HG02973 (cell line): Measurements from ENCODE around the gene EIF4E1B.
"Not testable (repeated sequence)": the region's sequence is repeated elsewhere in the genome, so short reads cannot be mapped to it uniquely, and the experiment has no call there.

Source experiments
- ATAC-seq: cut with Tn5 transposase; IDR thresholded peaks from one replicate; pipeline ENCODE4 v1.9.1; 2021; ENCODE audit warnings: moderate library complexity; ENCODE audit not compliant: unreplicated experiment

Gene EIF4E1B, protein sequence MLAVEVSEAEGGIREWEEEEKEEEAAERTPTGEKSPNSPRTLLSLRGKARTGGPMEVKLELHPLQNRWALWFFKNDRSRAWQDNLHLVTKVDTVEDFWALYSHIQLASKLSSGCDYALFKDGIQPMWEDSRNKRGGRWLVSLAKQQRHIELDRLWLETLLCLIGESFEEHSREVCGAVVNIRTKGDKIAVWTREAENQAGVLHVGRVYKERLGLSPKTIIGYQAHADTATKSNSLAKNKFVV

DNA sequence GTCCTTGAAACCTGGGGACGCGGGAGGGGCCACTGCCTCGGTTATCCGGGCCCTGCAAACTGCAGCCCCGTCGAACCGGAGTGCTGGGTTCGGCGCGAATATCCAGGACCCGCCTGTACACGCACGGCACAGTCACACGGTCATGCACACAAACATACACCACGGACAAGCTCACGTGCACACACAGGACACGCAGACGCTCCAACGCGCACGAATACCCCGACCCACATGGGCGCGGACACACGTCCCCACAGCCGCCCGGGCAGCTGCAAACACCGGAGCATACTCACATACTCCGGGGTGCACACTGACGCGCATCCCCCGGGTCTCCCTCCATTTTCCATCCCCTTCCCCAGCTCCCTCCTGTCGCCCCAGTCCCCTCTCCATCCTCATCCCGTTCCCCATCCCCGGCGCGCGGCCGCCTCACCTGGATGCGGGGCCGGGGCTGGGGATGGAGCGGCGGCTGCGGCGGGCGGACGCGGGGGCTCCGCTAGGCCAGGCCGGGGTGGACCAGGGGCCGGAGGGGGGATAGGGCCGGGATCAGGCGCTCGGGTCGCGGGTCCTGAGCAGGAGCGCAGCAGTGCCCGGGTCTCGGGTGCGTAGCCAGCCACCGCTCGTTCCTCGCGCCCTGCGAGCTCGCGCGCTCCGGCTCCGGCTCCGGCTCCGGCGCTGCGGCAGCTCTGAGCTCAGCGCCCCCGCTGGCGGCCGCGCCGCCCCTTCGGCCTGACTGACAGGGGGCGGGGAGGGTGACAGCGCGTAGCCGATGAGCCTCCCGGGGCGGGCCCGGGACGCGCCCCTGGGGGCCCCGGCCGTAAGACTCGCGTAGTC is at the start of gene EIF4E1B, which contains the start of gene SNCB:
TSS of gene EIF4E1B (plus strand) at position 823 of the 828 bp plus-strand sequence. CDS start 12,113 bp downstream, outside the sequence.
TSS of gene SNCB (minus strand) at position 682 of the 828 bp plus-strand sequence. CDS start 880 bp downstream, outside the sequence.
- peak; percentile 62 for ATAC-seq

DNA sequence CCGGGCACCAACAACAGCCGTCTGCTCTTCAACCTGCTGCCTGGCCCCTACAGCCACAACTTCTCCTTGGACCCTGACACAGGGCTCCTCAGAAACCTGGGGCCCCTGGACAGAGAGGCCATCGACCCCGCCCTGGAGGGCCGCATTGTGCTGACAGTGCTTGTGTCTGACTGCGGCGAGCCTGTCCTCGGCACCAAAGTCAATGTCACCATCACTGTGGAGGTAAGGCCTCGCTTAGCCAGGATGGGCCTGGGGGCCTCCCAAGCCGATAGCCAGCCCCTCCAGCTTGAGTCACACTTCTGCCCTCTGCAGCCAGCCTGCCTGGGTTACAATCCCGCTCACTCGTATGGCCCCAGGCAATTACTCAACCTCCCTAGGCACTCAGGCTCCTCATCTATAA is 49.1 kb upstream of the EIF4E1B start:
- ATAC-seq: no peak

DNA sequence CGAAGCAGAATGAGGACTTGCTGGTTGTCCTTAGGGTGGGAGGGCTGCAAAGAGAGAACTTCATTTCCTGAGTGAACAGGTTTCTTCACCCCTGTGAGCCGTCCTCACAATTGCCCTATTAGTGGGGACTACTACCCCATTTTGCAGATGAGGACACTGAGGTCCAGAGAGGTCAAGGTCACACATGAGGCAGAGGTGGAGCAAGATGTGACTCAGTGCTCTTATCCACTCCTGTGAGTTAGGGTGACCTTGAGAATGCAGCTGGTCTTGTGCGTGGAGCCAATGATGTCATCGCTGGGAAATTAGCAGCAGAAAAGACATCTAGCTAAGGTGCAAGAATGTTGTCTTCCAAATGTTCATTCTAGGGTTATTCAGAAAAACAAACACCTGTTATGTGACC is 47.4 kb upstream of the EIF4E1B start:
- ATAC-seq: no peak

DNA sequence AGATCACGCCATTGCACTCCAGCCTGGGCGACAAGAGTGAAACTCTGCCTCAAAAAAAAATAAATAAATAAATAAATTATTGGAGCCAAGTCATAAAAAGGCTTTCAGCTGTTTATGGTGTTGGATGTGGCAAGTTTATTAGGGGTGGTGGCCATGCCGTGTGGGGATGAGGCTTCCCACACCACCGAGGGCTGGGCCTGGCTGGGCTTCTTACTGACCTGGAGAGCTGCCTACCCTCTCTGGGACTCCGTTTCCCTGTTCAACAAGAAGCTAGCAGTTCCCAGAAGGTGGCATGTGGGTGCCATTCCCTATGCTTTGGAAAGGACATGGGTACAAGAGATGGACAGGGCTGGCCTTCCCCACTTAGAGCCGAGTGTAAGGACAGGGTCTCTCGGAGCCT is 43.1 kb upstream of the EIF4E1B start:
- no peak for ATAC-seq

DNA sequence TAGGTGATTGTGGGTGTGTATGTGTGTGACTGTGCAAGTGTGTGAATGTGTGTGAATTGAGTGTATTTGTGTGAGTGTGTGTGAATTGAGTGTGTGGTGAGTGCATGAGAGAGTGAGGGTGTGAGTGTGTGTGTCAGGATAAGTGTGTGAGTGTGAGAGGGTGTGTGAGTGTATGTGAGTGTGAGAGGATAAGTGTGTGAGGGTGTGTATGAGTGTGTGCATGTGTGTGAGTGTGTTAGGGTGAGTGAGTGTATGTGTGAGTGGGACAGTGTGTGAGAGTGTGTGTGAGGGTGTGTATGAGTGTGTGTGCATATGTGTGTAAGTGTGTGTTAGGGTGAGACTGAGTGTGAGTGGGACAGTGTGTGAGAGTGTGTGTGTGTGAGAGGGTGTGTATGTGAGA is 42.2 kb upstream of the EIF4E1B start:
- ATAC-seq: no peak

DNA sequence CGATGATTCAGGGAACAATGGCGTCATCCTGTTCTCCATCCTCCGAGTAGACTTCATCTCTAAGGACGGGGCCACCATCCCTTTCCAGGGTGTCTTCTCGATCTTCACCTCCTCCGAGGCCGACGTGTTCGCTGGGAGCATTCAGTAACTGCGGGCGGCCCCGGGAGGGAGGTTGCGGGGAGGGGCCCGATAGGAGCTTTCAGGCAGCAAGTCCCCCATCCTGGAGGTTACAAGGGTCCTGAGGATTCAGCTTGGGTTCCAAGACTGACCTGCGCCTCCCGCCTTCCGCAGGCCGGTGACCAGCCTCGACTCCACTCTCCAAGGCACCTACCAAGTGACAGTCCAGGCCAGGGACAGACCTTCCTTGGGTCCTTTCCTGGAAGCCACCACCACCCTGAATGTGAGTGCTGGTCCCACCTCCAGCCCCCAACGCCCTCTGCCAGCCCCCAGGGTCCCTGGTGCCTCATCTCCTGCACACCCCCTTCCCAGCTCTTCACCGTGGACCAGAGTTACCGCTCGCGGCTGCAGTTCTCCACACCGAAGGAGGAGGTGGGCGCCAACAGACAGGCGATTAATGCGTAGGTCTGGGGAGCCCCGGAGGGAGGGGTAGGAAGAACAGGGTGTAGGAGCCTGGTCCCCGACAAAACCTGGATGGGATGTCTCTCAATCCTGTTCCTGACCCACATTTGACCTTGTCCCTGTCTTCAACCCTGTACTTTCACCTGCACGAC is 41.3 kb upstream of the EIF4E1B start:
- no peak for ATAC-seq

DNA sequence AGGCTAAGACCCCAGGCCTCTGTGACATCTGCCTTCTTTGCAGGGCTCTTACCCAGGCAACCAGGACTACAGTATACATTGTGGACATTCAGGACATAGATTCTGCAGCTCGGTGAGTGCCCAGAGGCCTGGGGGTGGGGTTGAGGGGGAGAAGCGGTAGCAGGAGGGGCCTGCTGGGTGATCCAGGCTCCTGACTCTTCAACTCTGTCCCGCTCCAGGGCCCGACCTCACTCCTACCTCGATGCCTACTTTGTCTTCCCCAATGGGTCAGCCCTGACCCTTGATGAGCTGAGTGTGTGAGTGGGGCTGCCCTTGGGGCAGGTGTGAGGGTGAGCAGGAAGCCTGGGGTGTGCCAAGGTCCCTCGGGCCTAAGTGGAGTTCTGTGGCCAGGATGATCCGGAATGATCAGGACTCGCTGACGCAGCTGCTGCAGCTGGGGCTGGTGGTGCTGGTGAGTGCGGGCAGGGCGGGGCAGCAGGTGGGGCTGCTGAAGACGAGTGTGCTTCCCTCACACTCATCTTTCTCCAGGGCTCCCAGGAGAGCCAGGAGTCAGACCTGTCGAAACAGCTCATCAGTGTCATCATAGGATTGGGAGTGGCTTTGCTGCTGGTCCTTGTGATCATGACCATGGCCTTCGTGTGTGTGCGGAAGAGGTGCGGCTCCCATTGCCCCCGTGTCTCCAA is 40.3 kb upstream of the EIF4E1B start:
- ATAC-seq: no peak

DNA sequence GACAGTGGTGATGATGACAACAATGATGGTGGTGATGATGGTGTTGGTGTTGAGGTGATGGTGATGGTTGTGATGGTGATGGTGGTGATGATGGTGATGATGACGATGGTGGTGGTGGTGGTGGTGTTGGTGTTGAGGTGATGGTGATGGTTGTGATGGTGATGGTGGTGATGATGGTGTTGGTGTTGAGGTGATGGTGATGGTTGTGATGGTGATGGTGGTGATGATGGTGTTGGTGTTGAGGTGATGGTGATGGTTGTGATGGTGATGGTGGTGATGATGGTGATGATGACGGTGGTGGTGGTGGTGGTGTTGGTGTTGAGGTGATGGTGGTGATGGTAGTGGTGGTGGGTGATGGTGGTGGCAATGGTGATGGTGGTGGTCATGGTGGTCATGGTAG is 38.8 kb upstream of the EIF4E1B start:
- not testable (repeated sequence) for ATAC-seq

DNA sequence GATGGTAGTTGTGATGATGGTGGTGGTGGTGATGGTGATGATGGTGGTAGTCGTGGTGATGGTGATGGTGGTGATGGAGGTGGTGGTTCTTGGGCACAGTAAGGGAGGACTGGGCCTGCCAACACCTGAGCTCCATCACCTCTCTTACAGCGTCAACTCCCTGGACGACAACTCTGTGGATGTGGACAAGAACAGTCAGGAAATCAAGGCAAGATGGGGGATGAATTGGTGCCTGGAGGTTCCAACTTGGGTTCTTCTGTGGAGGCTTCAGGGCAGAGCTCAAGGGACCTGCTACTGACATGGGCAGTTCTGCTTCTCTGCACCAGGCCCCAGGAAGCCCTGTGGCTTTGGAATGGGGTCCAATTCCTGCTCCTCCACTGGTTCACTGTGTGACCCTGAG is 37.9 kb upstream of the EIF4E1B start:
- no peak for ATAC-seq

DNA sequence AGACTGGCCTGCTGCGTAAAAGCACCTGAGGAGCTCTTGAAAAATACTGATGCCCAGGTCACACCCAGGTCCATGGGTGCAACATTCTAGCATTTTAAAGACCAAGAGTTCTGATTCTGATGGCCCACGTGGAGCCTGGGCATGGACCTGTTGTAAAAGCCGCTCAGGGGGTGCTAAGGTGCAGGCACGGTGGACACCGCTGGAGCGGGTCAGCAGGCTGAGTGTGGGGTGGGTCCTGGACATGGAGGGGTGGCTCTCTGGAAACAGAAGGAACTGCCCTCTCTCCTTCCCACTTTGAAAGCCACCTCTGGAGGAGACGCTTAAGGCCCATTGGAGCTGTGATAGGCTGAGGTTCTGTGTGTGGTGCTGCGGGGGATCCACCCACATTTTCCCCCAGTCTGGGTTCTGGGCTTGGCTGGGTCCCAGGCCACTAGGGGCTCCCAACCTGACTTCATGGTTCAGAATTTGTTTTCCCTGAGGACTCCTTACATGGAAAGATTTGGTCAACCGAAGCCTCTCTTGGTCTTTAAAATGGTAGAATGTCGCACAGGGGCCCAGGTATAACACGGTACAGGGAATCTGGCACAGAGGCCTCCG is 37.1 kb upstream of the EIF4E1B start:
- ATAC-seq: no peak

DNA sequence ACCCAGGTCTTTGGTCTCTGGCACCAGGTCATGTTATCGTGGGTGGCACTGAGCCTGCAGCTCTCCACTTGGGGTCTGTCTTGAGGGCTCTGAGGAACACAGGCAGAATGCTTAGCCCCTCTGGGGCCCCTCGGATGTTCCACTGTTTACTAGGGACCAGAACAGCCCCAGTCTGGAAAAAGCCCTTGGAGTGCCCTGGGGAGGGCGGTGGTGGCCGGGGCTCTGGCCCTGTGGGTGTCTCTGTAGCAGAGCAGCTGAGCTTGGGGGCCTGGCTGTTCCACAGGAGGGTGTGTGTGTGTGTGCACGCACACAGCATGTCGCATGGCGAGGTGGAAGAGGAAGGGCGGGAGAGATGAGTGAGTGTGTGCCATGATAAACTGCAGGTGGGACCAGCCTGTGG is 35.9 kb upstream of the EIF4E1B start:
- ATAC-seq: no peak

DNA sequence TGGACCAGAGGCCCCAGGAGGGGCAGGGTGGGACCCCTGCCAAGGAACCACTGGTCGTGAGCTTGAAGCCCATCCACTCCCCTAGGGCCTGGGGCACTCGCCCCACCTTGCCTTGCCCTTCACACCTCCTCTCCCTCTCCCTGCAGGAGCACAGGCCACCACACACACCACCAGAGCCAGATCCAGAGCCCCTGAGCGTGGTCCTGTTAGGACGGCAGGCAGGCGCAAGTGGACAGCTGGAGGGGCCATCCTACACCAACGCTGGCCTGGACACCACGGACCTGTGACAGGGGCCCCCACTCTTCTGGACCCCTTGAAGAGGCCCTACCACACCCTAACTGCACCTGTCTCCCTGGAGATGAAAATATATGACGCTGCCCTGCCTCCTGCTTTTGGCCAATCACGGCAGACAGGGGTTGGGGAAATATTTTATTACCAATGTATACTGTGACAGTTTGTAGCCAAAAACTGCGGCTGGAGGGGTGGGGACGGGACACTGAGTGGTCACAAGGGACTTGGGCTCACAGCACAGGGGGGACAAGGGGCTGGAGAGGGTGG is 35.0 kb upstream of the EIF4E1B start:
- no peak for ATAC-seq

DNA sequence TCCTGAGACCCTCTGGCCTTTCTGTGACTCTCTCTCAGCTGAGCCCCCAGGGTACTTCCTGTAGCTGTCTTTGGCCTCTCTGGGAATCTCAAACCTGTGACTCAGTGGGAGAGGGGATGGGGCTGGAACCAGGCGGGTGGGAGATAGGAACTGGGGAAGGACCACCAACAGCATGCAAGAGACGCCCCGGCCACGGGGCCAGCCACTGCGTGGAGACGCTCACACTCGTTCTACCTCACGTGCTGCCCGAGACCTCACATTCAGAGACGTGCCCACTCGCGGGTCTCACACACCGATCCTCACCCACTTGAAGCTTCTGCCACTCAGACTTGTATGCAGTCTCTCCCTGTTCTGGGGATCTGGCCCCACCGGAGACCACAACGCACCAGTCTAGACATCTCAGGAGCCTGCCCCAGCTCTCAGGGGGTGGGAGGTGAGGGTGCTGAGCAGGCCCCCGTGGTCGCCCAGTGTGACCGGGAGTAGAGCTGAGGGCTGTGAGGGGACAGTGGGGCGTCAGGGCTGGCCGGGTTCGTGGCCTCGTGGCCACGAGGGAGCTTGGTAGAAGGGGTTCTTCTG is 34.3 kb upstream of the EIF4E1B start:
- no peak for ATAC-seq

DNA sequence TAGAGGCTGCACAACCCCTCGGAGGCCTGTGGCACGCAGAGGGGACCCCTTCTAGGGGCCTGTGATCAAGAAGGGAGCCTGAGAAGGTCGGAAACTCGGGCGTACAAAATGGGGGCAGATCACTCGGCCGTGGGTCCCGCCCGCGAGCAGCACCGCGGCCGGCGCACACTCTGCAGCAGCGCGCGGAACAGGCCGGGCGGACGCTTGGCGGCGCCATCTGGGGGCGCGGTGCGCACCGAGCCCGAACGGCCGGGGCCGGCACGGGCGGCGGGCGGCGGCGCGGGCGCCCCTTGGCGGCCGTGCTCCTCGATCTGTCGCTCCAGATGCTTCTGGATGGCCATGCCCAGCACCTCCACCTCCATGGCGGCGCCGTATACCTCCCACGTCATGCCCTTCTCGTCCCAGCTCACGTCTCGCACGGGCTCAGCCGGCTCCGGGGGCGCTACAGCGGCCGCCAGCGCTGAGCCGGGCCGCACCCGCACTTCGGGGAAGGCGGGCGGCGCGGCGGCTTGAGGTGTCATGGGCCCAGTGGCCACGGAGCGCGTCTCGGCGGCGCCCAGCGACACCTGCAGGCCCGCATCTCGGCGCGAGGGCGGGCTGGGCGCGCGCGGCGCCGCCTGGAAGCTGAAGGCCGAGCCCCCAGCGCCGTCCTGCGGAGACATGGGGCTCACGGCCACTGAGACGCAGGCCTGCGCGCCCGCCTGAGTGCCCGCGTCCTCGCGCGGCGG is 33.6 kb upstream of the EIF4E1B start:
- no peak for ATAC-seq

DNA sequence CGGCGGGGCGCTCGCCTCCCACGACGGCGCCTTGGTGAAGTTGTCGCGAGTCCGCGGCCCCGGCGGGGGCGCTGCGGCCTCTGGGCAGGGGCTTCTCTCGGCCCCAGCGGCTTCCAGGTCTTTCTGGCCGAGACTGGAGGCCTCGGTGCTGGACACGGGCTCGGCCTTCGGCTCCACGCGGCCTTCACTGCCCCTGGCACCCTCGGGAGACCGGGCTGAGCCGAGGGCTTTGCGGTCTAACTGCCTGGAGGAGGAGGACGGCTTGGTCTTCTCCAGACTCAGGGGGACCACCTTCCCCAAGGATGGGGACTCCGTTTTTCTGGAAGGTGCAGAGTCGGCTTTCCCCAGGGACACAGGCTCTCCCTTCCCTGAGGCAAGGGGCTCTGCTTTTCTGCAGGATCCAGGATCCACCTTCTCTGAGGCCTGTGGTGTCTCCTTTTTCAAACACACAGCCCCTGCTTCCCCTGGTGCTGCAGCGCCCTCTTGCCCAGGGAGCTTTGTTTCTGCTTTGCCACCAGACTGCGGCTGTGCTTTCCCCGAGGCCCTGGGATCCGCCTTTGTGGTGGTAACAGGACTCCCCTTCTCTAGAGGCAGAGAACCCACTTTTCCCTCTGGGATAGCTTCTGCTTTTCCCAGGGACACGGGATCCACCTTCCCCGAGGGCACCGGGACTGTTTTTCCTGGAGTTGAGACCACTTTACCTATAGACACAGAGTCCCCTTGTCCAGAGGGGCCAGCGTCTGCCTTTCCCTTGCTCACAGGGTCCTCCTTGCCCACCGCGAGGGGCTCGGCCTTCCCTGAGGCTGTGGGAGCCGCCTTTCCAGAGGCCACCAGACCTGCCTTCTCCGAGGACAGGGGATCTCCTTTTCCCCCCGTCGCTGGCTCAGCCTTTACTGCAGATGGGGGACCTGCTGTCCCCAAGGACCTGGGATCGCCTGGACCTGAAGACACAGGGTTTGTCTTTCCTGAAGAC is 32.8 kb upstream of the EIF4E1B start:
- ATAC-seq: no peak

DNA sequence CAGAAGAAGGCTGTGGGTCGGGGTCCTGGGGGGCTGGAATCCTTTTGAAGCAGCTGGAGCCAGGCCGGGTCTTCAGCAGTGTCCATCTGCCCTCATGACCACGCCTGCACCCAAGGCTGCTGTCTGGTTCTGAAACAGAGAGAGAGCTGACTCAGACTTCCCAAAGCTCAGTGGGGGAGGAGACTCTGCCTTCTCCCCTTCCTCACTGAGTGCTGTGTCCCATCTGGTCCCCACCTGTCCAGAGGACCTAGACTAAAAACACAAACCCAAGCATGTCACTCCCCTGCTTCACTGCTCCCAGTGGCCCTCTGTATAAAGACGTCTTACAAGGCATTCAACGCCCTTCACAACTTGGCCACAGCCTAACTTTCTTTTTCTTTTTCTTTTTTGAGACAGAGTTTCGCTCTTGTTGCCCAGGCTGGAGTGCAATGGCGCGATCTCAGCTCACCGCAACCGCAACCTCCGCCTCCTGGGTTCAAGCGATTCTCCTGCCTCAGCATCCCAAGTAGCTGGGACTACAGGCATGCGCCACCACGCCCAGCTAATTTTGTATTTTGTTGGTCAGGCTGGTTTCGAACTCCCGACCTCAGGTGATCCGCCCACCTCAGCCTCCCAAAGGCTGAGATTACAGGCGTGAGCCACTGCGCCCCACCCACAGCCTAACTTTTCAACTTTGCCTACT is 30.6 kb upstream of the EIF4E1B start:
- ATAC-seq: not testable (repeated sequence)

DNA sequence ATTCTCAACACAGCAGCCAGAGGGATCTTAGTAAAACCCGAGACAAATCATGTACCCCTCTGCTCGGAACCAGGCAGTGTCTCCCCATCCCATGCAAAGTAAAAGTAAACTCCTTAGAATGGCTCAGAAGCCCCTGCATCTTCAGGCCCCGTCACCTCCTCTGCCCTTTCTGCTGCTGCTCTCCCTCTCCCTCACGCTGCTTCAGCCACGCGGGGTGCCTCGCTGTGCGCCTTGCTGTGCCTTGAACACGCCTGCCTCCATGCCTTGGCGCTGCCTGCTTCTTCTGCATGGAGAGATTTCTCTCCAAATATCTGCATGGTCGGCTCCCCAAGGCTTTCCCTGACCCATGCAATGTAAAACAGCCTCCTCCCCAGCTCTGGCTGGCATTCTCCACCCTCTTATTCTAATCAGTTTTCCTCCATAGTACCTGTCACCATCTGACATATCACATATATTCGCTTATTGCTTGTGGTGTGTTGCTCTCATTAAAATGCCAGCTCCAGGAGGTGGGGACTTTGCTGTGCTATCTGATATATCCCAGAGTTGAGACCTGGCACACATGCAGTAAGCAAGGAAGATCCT is 28.5 kb upstream of the EIF4E1B start:
- no peak for ATAC-seq
